WTC11 (cell line): ENCODE data around the gene OPTN.

Source experiments
- ATF2 ChIP-seq: sonication (generic); formaldehyde crosslinking; IDR thresholded peaks from 2 replicates; pipeline ENCODE4 v1.8.1; 2022; ENCODE audit warnings: low read depth, missing genetic modification reagents, borderline replicate concordance
- CBFB ChIP-seq: sonication (generic); formaldehyde crosslinking; IDR thresholded peaks from 2 replicates; pipeline ENCODE4 v1.8.1; 2022; ENCODE audit warnings: mild to moderate bottlenecking, low read depth, missing genetic modification reagents
- CTCF ChIP-seq: fragments of 200-600 bp; IDR thresholded peaks from 2 replicates; pipeline ENCODE4 v1.8.0; 2022; ENCODE audit warnings: antibody characterized with exemption
- ESRRA ChIP-seq: sonication (generic); formaldehyde crosslinking; IDR thresholded peaks from 2 replicates; pipeline ENCODE4 v1.8.1; 2022; ENCODE audit warnings: mild to moderate bottlenecking, missing genetic modification reagents, borderline replicate concordance
- GRHL2 ChIP-seq: fragments of 250-450 bp; sonication (Bioruptor Pico); IDR thresholded peaks from 2 replicates; pipeline ENCODE4 v1.8.0; 2022; ENCODE audit warnings: mild to moderate bottlenecking, moderate library complexity; ENCODE audit not compliant: insufficient replicate concordance, severe bottlenecking
- IRF1 ChIP-seq: sonication (generic); formaldehyde crosslinking; IDR thresholded peaks from 2 replicates; pipeline ENCODE4 v1.8.0; 2023; ENCODE audit warnings: missing genetic modification reagents
- JUN ChIP-seq: sonication (generic); formaldehyde crosslinking; IDR thresholded peaks from 2 replicates; pipeline ENCODE4 v1.8.0; 2023; ENCODE audit warnings: mild to moderate bottlenecking, missing genetic modification reagents
- MAX ChIP-seq: sonication (generic); formaldehyde crosslinking; IDR thresholded peaks from 2 replicates; pipeline ENCODE4 v1.8.0; 2022; ENCODE audit warnings: mild to moderate bottlenecking, missing genetic modification reagents
- NR1H2 ChIP-seq: sonication (generic); formaldehyde crosslinking; IDR thresholded peaks from 2 replicates; pipeline ENCODE4 v1.9.0; 2021; ENCODE audit warnings: mild to moderate bottlenecking, moderate library complexity, missing genetic modification reagents
- SP1 ChIP-seq: sonication (generic); formaldehyde crosslinking; conservative IDR thresholded peaks from 2 replicates; pipeline ENCODE4 v1.8.1; 2022; ENCODE audit warnings: missing genetic modification reagents
- STAT6 ChIP-seq: sonication (generic); formaldehyde crosslinking; conservative IDR thresholded peaks from 2 replicates; pipeline ENCODE4 v1.8.1; 2023; ENCODE audit warnings: mild to moderate bottlenecking, low read depth, missing genetic modification reagents, moderate library complexity
- ZNF281 ChIP-seq: sonication (generic); formaldehyde crosslinking; IDR thresholded peaks from 2 replicates; pipeline ENCODE4 v1.8.0; 2023; ENCODE audit warnings: mild to moderate bottlenecking, missing genetic modification reagents

- no peak for TF ChIP-seq CTCF
- no peak for TF ChIP-seq ATF2 (CRISPR knock-in tag)
- TF ChIP-seq NR1H2 (CRISPR knock-in tag): no peak
- no peak for TF ChIP-seq ZNF281 (CRISPR knock-in tag)
- TF ChIP-seq MAX (CRISPR knock-in tag): no peak
- TF ChIP-seq SP1: no peak
- no peak for TF ChIP-seq IRF1 (CRISPR knock-in tag)
- no peak for TF ChIP-seq GRHL2 (CRISPR knock-in tag)
- no peak for TF ChIP-seq JUN (CRISPR knock-in tag)
- TF ChIP-seq STAT6: no peak
- no peak for TF ChIP-seq ESRRA (CRISPR knock-in tag)
- TF ChIP-seq CBFB: no peak
Measured at GRCh38 chr10:13091801-13092200, 8.2 kb upstream of the OPTN start.
